Suprapubic skin (tissue), 4 donors: ENCODE data around the gene MTSS2. TPM values are rescaled to one million over a fixed set of nuclear protein-coding genes. Genes with fewer than 3 reads are reported as not detected.
A peak's percentile ranks its signal among the peaks of the same experiment; 100 is the strongest.

ENCODE experiments used
- DNase-seq, 2 donors: peaks; one replicate each; pipeline ENCODE4 v3.0.0-alpha.2; 2019; ENCODE audit warnings: low spot score in 2 of 2
- H3K27ac ChIP-seq: fragments of 200-600 bp; sonication (generic); one replicate; pipeline ENCODE4 v1.5.1; 2019
- H3K27me3 ChIP-seq: fragments of 200-600 bp; sonication (generic); one replicate; pipeline ENCODE4 v1.5.1; 2019
- H3K36me3 ChIP-seq: fragments of 200-600 bp; sonication (generic); one replicate; pipeline ENCODE4 v1.5.1; 2019
- H3K4me1 ChIP-seq: fragments of 200-600 bp; sonication (generic); one replicate; pipeline ENCODE4 v1.5.1; 2019
- H3K4me3 ChIP-seq: fragments of 200-600 bp; sonication (generic); one replicate; pipeline ENCODE4 v1.5.1; 2019; ENCODE audit warnings: mild to moderate bottlenecking
- H3K9me3 ChIP-seq: fragments of 200-600 bp; sonication (generic); one replicate; pipeline ENCODE4 v1.5.1; 2019
- CTCF ChIP-seq, 2 donors: fragments of 200-600 bp in 1 of 2; fragments of 450-650 bp in 1 of 2; sonication (generic) in 1 of 2; IDR thresholded peaks; one replicate each; pipeline ENCODE4 v1.5.1; 2016 to 2019; ENCODE audit warnings: antibody characterized with exemption in 2 of 2, mild to moderate bottlenecking in 1 of 2, moderate library complexity in 1 of 2
- EP300 ChIP-seq: sonication (generic); formaldehyde crosslinking; IDR thresholded peaks from one replicate; pipeline ENCODE4 v1.6.1; 2017; ENCODE audit warnings: antibody characterized with exemption
- POLR2A ChIP-seq, 2 donors: fragments of 450-650 bp; IDR thresholded peaks; one replicate each; pipeline ENCODE4 v1.6.1; 2017; ENCODE audit warnings: antibody characterized with exemption in 2 of 2, mild to moderate bottlenecking in 2 of 2, moderate library complexity in 2 of 2
- POLR2AphosphoS5 ChIP-seq, 3 donors: sonication (generic); formaldehyde crosslinking; IDR thresholded peaks; one replicate each; pipeline ENCODE4 v1.6.1; 2017; ENCODE audit warnings: antibody characterized with exemption in 3 of 3
- WGBS: methylation state at CpG from one replicate; pipeline ENCODE4 v1.1.5; 2018; 5-methylcytosine and 5-hydroxymethylcytosine counted together
- total RNA-seq, 4 donors: library from RNA; depleted of rRNA; stranded (reverse); fragments of >200 nt; gene quantifications; one replicate each; pipeline ENCODE4 v1.1.0, GENCODE V29; 2016

Gene MTSS2
- total RNA-seq, 4 donors from 2014 or later, result 30.1 to 58.7 (median 42.6) TPM

- H3K9me3 ChIP-seq, result no peaks in the 10 kb centered on the region
Observed at GRCh38 chr16:70701998-70702397, 16.1 kb upstream of the MTSS2 start.

GRCh38 chr16:70701596-70701995, 15.7 kb upstream of the MTSS2 start:
- Histone ChIP-seq H3K27me3 (no peaks in the 10 kb centered on the region), H3K4me3 (no peak overlapping the region), H3K9me3 (no peaks in the 10 kb centered on the region), H3K27ac (peak overlapping the region; percentile 90), H3K4me1 (peaks cover 98% of the 10 kb centered on the region), H3K36me3 (no peaks in the 10 kb centered on the region)
- TF ChIP-seq EP300 (no peak), POLR2A (IDR thresholded peaks at IDR 0.05) (no peak), POLR2AphosphoS5 (IDR thresholded peaks at IDR 0.05) (no peak), CTCF (IDR thresholded peaks at IDR 0.05) (no peak)
- DNase-seq, result no peak
- WGBS, result 76% methylated on average over 9 of the region's 9 CpGs

More at GRCh38 chr16:70701998-70702397, 16.1 kb upstream of the MTSS2 start:
- H3K27me3 ChIP-seq, result no peaks in the 10 kb centered on the region
- TF ChIP-seq EP300 (no peak), CTCF (IDR thresholded peaks at IDR 0.05) (no peak), POLR2AphosphoS5 (IDR thresholded peaks at IDR 0.05) (no peak), POLR2A (IDR thresholded peaks at IDR 0.05) (no peak)
- H3K4me3 ChIP-seq, result no peak overlapping the region
- peak overlapping the region; percentile 90 for H3K27ac ChIP-seq
- DNase-seq, result no peak
- peaks cover 98% of the 10 kb centered on the region for H3K4me1 ChIP-seq
- H3K36me3 ChIP-seq, result no peaks in the 10 kb centered on the region
- WGBS, result 56% methylated on average over 8 of the region's 8 CpGs

- peak overlapping the region; percentile 77 for H3K27ac ChIP-seq
- no peaks in the 10 kb centered on the region for H3K36me3 ChIP-seq
- H3K27me3 ChIP-seq, result no peaks in the 10 kb centered on the region
- no peaks in the 10 kb centered on the region for H3K9me3 ChIP-seq
- TF ChIP-seq EP300 (no peak), POLR2A (IDR thresholded peaks at IDR 0.05) (no peak), POLR2AphosphoS5 (IDR thresholded peaks at IDR 0.05) (no peak), CTCF (IDR thresholded peaks at IDR 0.05) (no peak)
- 77% methylated on average over 3 of the region's 3 CpGs for WGBS
- no peak overlapping the region for H3K4me3 ChIP-seq
- peaks cover 98% of the 10 kb centered on the region for H3K4me1 ChIP-seq
- DNase-seq, result no peak
Observed at GRCh38 chr16:70701036-70701435, 15.2 kb upstream of the MTSS2 start.

- Histone ChIP-seq H3K36me3 (no peaks in the 10 kb centered on the region), H3K4me1 (peaks cover 100% of the 10 kb centered on the region), H3K9me3 (no peaks in the 10 kb centered on the region), H3K4me3 (no peak overlapping the region), H3K27me3 (no peaks in the 10 kb centered on the region), H3K27ac (peak overlapping the region; percentile 77)
- no peak for DNase-seq
- TF ChIP-seq POLR2A (IDR thresholded peaks at IDR 0.05) (no peak), POLR2AphosphoS5 (IDR thresholded peaks at IDR 0.05) (no peak), EP300 (no peak), CTCF (IDR thresholded peaks at IDR 0.05) (no peak)
- 53% methylated on average over 29 of the region's 30 CpGs for WGBS
Observed at GRCh38 chr16:70700101-70701020, 14.5 kb upstream of the MTSS2 start.

GRCh38 chr16:70699696-70700095, 13.8 kb upstream of the MTSS2 start:
- peak overlapping the region; percentile 77 for H3K27ac ChIP-seq
- TF ChIP-seq POLR2AphosphoS5 (IDR thresholded peaks at IDR 0.05) (no peak), CTCF (IDR thresholded peaks at IDR 0.05) (no peak), EP300 (no peak), POLR2A (IDR thresholded peaks at IDR 0.05) (no peak)
- no peaks in the 10 kb centered on the region for H3K36me3 ChIP-seq
- no peaks in the 10 kb centered on the region for H3K9me3 ChIP-seq
- no peaks in the 10 kb centered on the region for H3K27me3 ChIP-seq
- H3K4me1 ChIP-seq, result peaks cover 100% of the 10 kb centered on the region
- 63% methylated on average over 5 of the region's 17 CpGs for WGBS
- no peak overlapping the region for H3K4me3 ChIP-seq
- DNase-seq, result no peak
